NOMO-1 (cell line): ENCODE measurements around the gene VRK1.
"Not testable (repeated sequence)": the region's sequence is repeated elsewhere in the genome, so short reads cannot be mapped to it uniquely, and the experiment has no call there.

ENCODE experiments used
- DNase-seq, 2 experiments: peaks; one replicate each; lab custom pipeline; 2025; ENCODE audit not compliant: unreplicated experiment in 2 of 2; lab: John Stamatoyannopoulos, UW

VRK1 gene

GRCh38 chr14:96796851-96797581, at the start of gene VRK1:
VRK1 (plus strand) TSS chr14:96797382; CDS start chr14:96833472, 36,090 bp downstream.
- peak; percentile 86 to 92 for DNase-seq

- no peak for DNase-seq
Observed at GRCh38 chr14:96747608-96748007, 49.6 kb upstream of the VRK1 start.

- no peak for DNase-seq
Observed at GRCh38 chr14:96748362-96748761, 48.8 kb upstream of the VRK1 start.

- DNase-seq: no peak
Observed at GRCh38 chr14:96751505-96751904, 45.7 kb upstream of the VRK1 start.

GRCh38 chr14:96752125-96752524, 45.1 kb upstream of the VRK1 start:
- DNase-seq: no peak

- DNase-seq: peak; percentile 55 to 77
Observed at GRCh38 chr14:96752594-96752993, 44.6 kb upstream of the VRK1 start.

GRCh38 chr14:96754162-96754844, 42.9 kb upstream of the VRK1 start:
- DNase-seq: no peak

- no peak for DNase-seq
Observed at GRCh38 chr14:96754845-96755184, 42.4 kb upstream of the VRK1 start.

GRCh38 chr14:96756745-96757144, 40.4 kb upstream of the VRK1 start:
- no peak for DNase-seq

GRCh38 chr14:96757456-96757855, 39.7 kb upstream of the VRK1 start:
- no peak for DNase-seq

GRCh38 chr14:96761066-96761465, 36.1 kb upstream of the VRK1 start:
- no peak for DNase-seq

GRCh38 chr14:96762650-96763049, 34.5 kb upstream of the VRK1 start:
- peak; percentile 60 to 83 for DNase-seq

GRCh38 chr14:96764012-96764411, 33.2 kb upstream of the VRK1 start:
- DNase-seq: no peak

GRCh38 chr14:96765205-96765604, 32.0 kb upstream of the VRK1 start:
- not testable (repeated sequence) for DNase-seq

- no peak for DNase-seq
Observed at GRCh38 chr14:96772929-96773328, 24.3 kb upstream of the VRK1 start.

GRCh38 chr14:96776791-96777190, 20.4 kb upstream of the VRK1 start:
- no peak for DNase-seq

- DNase-seq: no peak
Observed at GRCh38 chr14:96780500-96780899, 16.7 kb upstream of the VRK1 start.

- DNase-seq: no peak
Observed at GRCh38 chr14:96781371-96781770, 15.8 kb upstream of the VRK1 start.

- no peak for DNase-seq
Observed at GRCh38 chr14:96782436-96782835, 14.7 kb upstream of the VRK1 start.

- no peak for DNase-seq
Observed at GRCh38 chr14:96783043-96783914, 13.9 kb upstream of the VRK1 start.

GRCh38 chr14:96783915-96784224, 13.3 kb upstream of the VRK1 start:
- peak; percentile 90 to 96 for DNase-seq

GRCh38 chr14:96790186-96790585, 7.0 kb upstream of the VRK1 start:
- peak; percentile 39 to 87 for DNase-seq
